ENCODE results near the gene DNAJC6. TPM values are rescaled to one million over a fixed set of nuclear protein-coding genes. Genes with fewer than 3 reads are reported as not detected.

DNAJC6 gene
- polyA plus RNA-seq, 1 donor (not counting 4 experiments of a cell fraction or from before 2014, with no cell fraction given): 7.7 TPM

GRCh38 chr1:65330021-65330420, 20.7 kb downstream of the DNAJC6 start:
- Histone ChIP-seq H3K27ac (ENCODE audit: control insufficient read depth, insufficient read depth, low read length) (no peak overlapping the region), H3K27me3 (ENCODE audit: control insufficient read depth, extremely low read depth, insufficient read depth, low read length) (no peaks in the 10 kb centered on the region), H3K4me3 (ENCODE audit: control insufficient read depth in 2 of 3, extremely low read depth in 1 of 3, insufficient read depth in 2 of 3, low read depth in 1 of 3, low read length in 3 of 3) (no peak overlapping the region), H3K9me3 (ENCODE audit: control insufficient read depth, low read depth, low read length) (no peaks in the 10 kb centered on the region), H3K9ac (ENCODE audit: control insufficient read depth, extremely low read depth, insufficient read depth, low read length) (no peak overlapping the region), H4K20me1 (ENCODE audit: control insufficient read depth, extremely low read depth, insufficient read depth, low read length) (no peaks in the 10 kb centered on the region), H3K9me1 (ENCODE audit: control insufficient read depth, extremely low read depth, insufficient read depth, low read length) (no peaks in the 10 kb centered on the region), H3K36me3 (ENCODE audit: control insufficient read depth in 2 of 2, extremely low read depth in 1 of 2, insufficient read depth in 2 of 2, low read length in 2 of 2) (no peaks in the 10 kb centered on the region), H3K4me2 (ENCODE audit: control insufficient read depth, extremely low read depth, insufficient read depth, low read depth, low read length) (no peak overlapping the region), H3K4me1 (ENCODE audit: control insufficient read depth, extremely low read depth, insufficient read depth, low read length) (no peaks in the 10 kb centered on the region), H3K79me2 (ENCODE audit: control insufficient read depth, insufficient read depth, low read length) (no peaks in the 10 kb centered on the region), H2AFZ (ENCODE audit: control insufficient read depth, low read length) (no peak overlapping the region)
- no peak for TF ChIP-seq CTCF (optimal IDR thresholded peaks at IDR 0.05 in 1 of 3, IDR thresholded peaks at IDR 0.05 in 1 of 3, conservative IDR thresholded peaks at IDR 0.05 in 1 of 3; ENCODE audit: extremely low read depth in 1 of 3, insufficient read depth in 2 of 3, low read length in 3 of 3)
- no peak for TF ChIP-seq EZH2 (IDR thresholded peaks at IDR 0.05; ENCODE audit: low read length)
- dilution Hi-C loops (cut with MboI; ENCODE audit: extremely low pct_ligation_motif_present, low sequenced_read_pairs): no loop called here
- FAIRE-seq: no peak
- no peak for DNase-seq (ENCODE audit: low read depth, low spot score)

GRCh38 chr1:65330822-65331221, 21.5 kb downstream of the DNAJC6 start:
- dilution Hi-C loops (cut with MboI; ENCODE audit: extremely low pct_ligation_motif_present, low sequenced_read_pairs): no loop called here

DNA sequence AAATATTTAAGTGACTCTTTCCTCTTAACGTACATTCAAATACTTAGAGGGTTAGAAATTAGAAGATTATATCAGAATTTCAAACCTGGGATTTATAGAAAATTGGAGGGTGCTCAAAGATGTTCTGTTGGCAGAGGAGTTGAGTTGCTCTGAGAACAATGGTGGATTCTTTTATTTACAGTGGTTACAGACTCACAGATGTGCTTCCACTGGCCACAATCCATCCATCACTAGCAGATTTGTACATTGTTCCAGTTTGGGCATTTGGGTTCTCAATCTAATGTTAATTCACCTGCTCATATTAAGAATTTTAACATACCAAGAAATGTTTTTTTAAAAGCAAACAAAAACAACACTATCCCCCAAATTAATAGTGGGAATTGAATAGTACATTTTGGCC, 23.5 kb downstream of the DNAJC6 start:
- H3K79me2 ChIP-seq (ENCODE audit: control insufficient read depth, insufficient read depth, low read length): no peaks in the 10 kb centered on the region
- H3K9me1 ChIP-seq (ENCODE audit: control insufficient read depth, extremely low read depth, insufficient read depth, low read length): no peaks in the 10 kb centered on the region
- dilution Hi-C loops (cut with MboI; ENCODE audit: extremely low pct_ligation_motif_present, low sequenced_read_pairs): no loop called here
- no peak overlapping the region for H3K4me3 ChIP-seq (ENCODE audit: control insufficient read depth in 2 of 3, extremely low read depth in 1 of 3, insufficient read depth in 2 of 3, low read depth in 1 of 3, low read length in 3 of 3)
- no peak for FAIRE-seq
- no peaks in the 10 kb centered on the region for H3K27me3 ChIP-seq (ENCODE audit: control insufficient read depth, extremely low read depth, insufficient read depth, low read length)
- H3K9me3 ChIP-seq (ENCODE audit: control insufficient read depth, low read depth, low read length): no peaks in the 10 kb centered on the region
- no peak for DNase-seq (ENCODE audit: low read depth, low spot score)
- H3K4me1 ChIP-seq (ENCODE audit: control insufficient read depth, extremely low read depth, insufficient read depth, low read length): no peaks in the 10 kb centered on the region
- H4K20me1 ChIP-seq (ENCODE audit: control insufficient read depth, extremely low read depth, insufficient read depth, low read length): no peaks in the 10 kb centered on the region
- no peaks in the 10 kb centered on the region for H3K36me3 ChIP-seq (ENCODE audit: control insufficient read depth in 2 of 2, extremely low read depth in 1 of 2, insufficient read depth in 2 of 2, low read length in 2 of 2)
- TF ChIP-seq CTCF (optimal IDR thresholded peaks at IDR 0.05 in 1 of 3, IDR thresholded peaks at IDR 0.05 in 1 of 3, conservative IDR thresholded peaks at IDR 0.05 in 1 of 3; ENCODE audit: extremely low read depth in 1 of 3, insufficient read depth in 2 of 3, low read length in 3 of 3) (no peak), EZH2 (IDR thresholded peaks at IDR 0.05; ENCODE audit: low read length) (no peak)
- H3K4me2 ChIP-seq (ENCODE audit: control insufficient read depth, extremely low read depth, insufficient read depth, low read depth, low read length): no peak overlapping the region
- no peak overlapping the region for H3K9ac ChIP-seq (ENCODE audit: control insufficient read depth, extremely low read depth, insufficient read depth, low read length)
- H2AFZ ChIP-seq (ENCODE audit: control insufficient read depth, low read length): no peak overlapping the region
- no peak overlapping the region for H3K27ac ChIP-seq (ENCODE audit: control insufficient read depth, insufficient read depth, low read length)

More at GRCh38 chr1:65330822-65331221, 21.5 kb downstream of the DNAJC6 start:
- no peak overlapping the region for H3K4me3 ChIP-seq (ENCODE audit: control insufficient read depth in 2 of 3, extremely low read depth in 1 of 3, insufficient read depth in 2 of 3, low read depth in 1 of 3, low read length in 3 of 3)
- H3K9ac ChIP-seq (ENCODE audit: control insufficient read depth, extremely low read depth, insufficient read depth, low read length): no peak overlapping the region
- no peak overlapping the region for H3K4me2 ChIP-seq (ENCODE audit: control insufficient read depth, extremely low read depth, insufficient read depth, low read depth, low read length)
- H3K27ac ChIP-seq (ENCODE audit: control insufficient read depth, insufficient read depth, low read length): no peak overlapping the region
- no peaks in the 10 kb centered on the region for H3K9me1 ChIP-seq (ENCODE audit: control insufficient read depth, extremely low read depth, insufficient read depth, low read length)
- no peak for FAIRE-seq
- no peak for DNase-seq (ENCODE audit: low read depth, low spot score)
- no peaks in the 10 kb centered on the region for H3K4me1 ChIP-seq (ENCODE audit: control insufficient read depth, extremely low read depth, insufficient read depth, low read length)
- no peak for TF ChIP-seq EZH2 (IDR thresholded peaks at IDR 0.05; ENCODE audit: low read length)
- H4K20me1 ChIP-seq (ENCODE audit: control insufficient read depth, extremely low read depth, insufficient read depth, low read length): no peaks in the 10 kb centered on the region
- H2AFZ ChIP-seq (ENCODE audit: control insufficient read depth, low read length): no peak overlapping the region
- H3K36me3 ChIP-seq (ENCODE audit: control insufficient read depth in 2 of 2, extremely low read depth in 1 of 2, insufficient read depth in 2 of 2, low read length in 2 of 2): no peaks in the 10 kb centered on the region
- no peaks in the 10 kb centered on the region for H3K27me3 ChIP-seq (ENCODE audit: control insufficient read depth, extremely low read depth, insufficient read depth, low read length)
- no peaks in the 10 kb centered on the region for H3K79me2 ChIP-seq (ENCODE audit: control insufficient read depth, insufficient read depth, low read length)
- no peaks in the 10 kb centered on the region for H3K9me3 ChIP-seq (ENCODE audit: control insufficient read depth, low read depth, low read length)

All from keratinocyte (primary cell).